HG03378 (cell line): ENCODE results near the gene C19orf81.
A peak's percentile ranks its signal among the peaks of the same experiment; 100 is the strongest.

Experiments
- ATAC-seq: cut with Tn5 transposase; IDR thresholded peaks from one replicate; pipeline ENCODE4 v1.9.1; 2021; ENCODE audit warnings: mild to moderate bottlenecking, moderate library complexity; ENCODE audit not compliant: unreplicated experiment

The C19orf81 gene

GRCh38 chr19:50678323-50678722, 29.1 kb downstream of the C19orf81 start:
- ATAC-seq: no peak

GRCh38 chr19:50679177-50680125, 30.2 kb downstream of the C19orf81 start:
- ATAC-seq: peak; percentile 75

- ATAC-seq: no peak
Observed at GRCh38 chr19:50686310-50687032, 37.2 kb downstream of the C19orf81 start.

GRCh38 chr19:50688766-50689165, 39.5 kb downstream of the C19orf81 start:
- ATAC-seq: no peak

GRCh38 chr19:50690439-50690838, 41.2 kb downstream of the C19orf81 start:
- ATAC-seq: no peak

GRCh38 chr19:50693064-50693975, 44.1 kb downstream of the C19orf81 start:
- no peak for ATAC-seq

- ATAC-seq: no peak
Observed at GRCh38 chr19:50694815-50695145, 45.5 kb downstream of the C19orf81 start.

GRCh38 chr19:50695251-50696093, 46.2 kb downstream of the C19orf81 start:
- no peak for ATAC-seq

- no peak for ATAC-seq
Observed at GRCh38 chr19:50696094-50696483, 46.8 kb downstream of the C19orf81 start.

GRCh38 chr19:50697414-50698124, 48.3 kb downstream of the C19orf81 start:
- ATAC-seq: no peak

- no peak for ATAC-seq
Observed at GRCh38 chr19:50701367-50701985, 52.2 kb downstream of the C19orf81 start.

GRCh38 chr19:50702158-50702870, 53.1 kb downstream of the C19orf81 start:
- ATAC-seq: no peak

GRCh38 chr19:50702871-50703829, 53.9 kb downstream of the C19orf81 start:
- ATAC-seq: no peak

GRCh38 chr19:50703915-50704796, 54.9 kb downstream of the C19orf81 start:
- ATAC-seq: no peak

- ATAC-seq: no peak
Observed at GRCh38 chr19:50705422-50706019, 56.3 kb downstream of the C19orf81 start.

GRCh38 chr19:50706387-50706786, 57.1 kb downstream of the C19orf81 start:
- ATAC-seq: no peak
